Measurements from ENCODE around the gene HRH3. TPM values are rescaled to one million over a fixed set of nuclear protein-coding genes. Genes with fewer than 3 reads are reported as not detected.

Gene HRH3
- polyA plus RNA-seq, 10 donors = 0.32 to 2.2 (median 0.91) TPM; not detected in 1

GRCh38 chr20:62178316-62179161 is 41.5 kb downstream of the HRH3 start:
- no peak for DNase-seq

- DNase-seq = no peak
These were observed 42.8 kb downstream of the HRH3 start for GRCh38 chr20:62177307-62177706.

GRCh38 chr20:62176866-62177265 is 43.2 kb downstream of the HRH3 start:
- DNase-seq = no peak

- no peak for DNase-seq
These were observed 44.4 kb downstream of the HRH3 start for GRCh38 chr20:62175711-62176110.

GRCh38 chr20:62174870-62175624 is 45.0 kb downstream of the HRH3 start:
- no peak for DNase-seq

- no peak for DNase-seq
These were observed 45.9 kb downstream of the HRH3 start for GRCh38 chr20:62174021-62174804.

GRCh38 chr20:62172666-62173065 is 47.4 kb downstream of the HRH3 start:
- no peak for DNase-seq

GRCh38 chr20:62171245-62171644 is 48.8 kb downstream of the HRH3 start:
- DNase-seq = no peak

- DNase-seq = no peak
These were observed 49.5 kb downstream of the HRH3 start for GRCh38 chr20:62170536-62170935.

- no peak for DNase-seq
These were observed 51.1 kb downstream of the HRH3 start for GRCh38 chr20:62168890-62169435.

GRCh38 chr20:62168061-62168460 is 52.0 kb downstream of the HRH3 start:
- no peak for DNase-seq

GRCh38 chr20:62167474-62167873 is 52.6 kb downstream of the HRH3 start:
- no peak for DNase-seq

GRCh38 chr20:62165762-62166399 is 54.2 kb downstream of the HRH3 start:
- DNase-seq = no peak

Other genes with a start within 250 kb of the HRH3 start
- gene TAF4, start 154.4 kb downstream of the HRH3 start, polyA plus RNA-seq (ENCODE audit: insufficient read length in 10 of 10) = 10 to 100 TPM in 9 of 10 donors, 1 to 10 TPM in 1; 9.9 to 17.1 (median 13.4) TPM
- 10 to 100 TPM; 60.9 to 93.3 (median 79.6) TPM for gene LSM14B, start 97.8 kb downstream of the HRH3 start, polyA plus RNA-seq (ENCODE audit: insufficient read length in 10 of 10)
- gene PSMA7, start 76.9 kb downstream of the HRH3 start, polyA plus RNA-seq (ENCODE audit: insufficient read length in 10 of 10) = 100 to 1,000 TPM; 141 to 179 (median 146) TPM
- gene SS18L1, start 76.5 kb downstream of the HRH3 start, polyA plus RNA-seq (ENCODE audit: insufficient read length in 10 of 10) = 10 to 100 TPM; 10.4 to 20.4 (median 15.2) TPM
- 10 to 100 TPM; 18.3 to 28.3 (median 24.7) TPM for gene MTG2, start 37.2 kb downstream of the HRH3 start, polyA plus RNA-seq (ENCODE audit: insufficient read length in 10 of 10)
- gene OSBPL2, start 18.2 kb upstream of the HRH3 start, polyA plus RNA-seq (ENCODE audit: insufficient read length in 10 of 10) = 10 to 100 TPM; 23.0 to 35.6 (median 27.3) TPM
- 10 to 100 TPM; 42.4 to 60.8 (median 50.8) TPM for gene ADRM1, start 82.7 kb upstream of the HRH3 start, polyA plus RNA-seq (ENCODE audit: insufficient read length in 10 of 10)
- gene LAMA5, start 147.0 kb upstream of the HRH3 start, polyA plus RNA-seq (ENCODE audit: insufficient read length in 10 of 10) = 10 to 100 TPM; 38.4 to 86.0 (median 57.8) TPM
- 1,000 to 10,000 TPM in 6 of 10 donors, 100 to 1,000 TPM in 4; 962 to 1,509 (median 1,097) TPM for gene RPS21, start 166.8 kb upstream of the HRH3 start, polyA plus RNA-seq (ENCODE audit: insufficient read length in 10 of 10)
- gene CABLES2, start 187.0 kb upstream of the HRH3 start, polyA plus RNA-seq (ENCODE audit: insufficient read length in 10 of 10) = 1 to 10 TPM; 4.0 to 8.0 (median 5.2) TPM
- under 1 TPM in 2 of 10 donors, not detected in 8; 0.53 to 0.71 TPM for gene RBBP8NL, start 207.3 kb upstream of the HRH3 start, polyA plus RNA-seq (ENCODE audit: insufficient read length in 10 of 10)

Data from muscle of back (tissue), 11 donors.